Retinal pigment epithelial cell (primary cell): ENCODE results near the gene GBP3.

Experiments
- DNase-seq: peaks from one replicate; pipeline ENCODE4 v3.0.0-alpha.2; 2010; ENCODE audit warnings: low read depth
- H3K4me3 ChIP-seq: 2 replicates; pipeline ENCODE4 v1.5.1; 2011; ENCODE audit warnings: mild to moderate bottlenecking, low read length, control low read depth, moderate library complexity
- CTCF ChIP-seq: conservative IDR thresholded peaks from 2 replicates; pipeline ENCODE4 v1.5.1; 2011; ENCODE audit warnings: low read depth, low read length, control low read depth, inconsistent platforms

GBP3 gene

GRCh38 chr1:89044970-89045721 lies 22.5 kb upstream of the GBP3 start:
- H3K4me3 ChIP-seq, result no peak overlapping the region
- DNase-seq, result no peak
- no peak for TF ChIP-seq CTCF

GRCh38 chr1:89043940-89044339 lies 21.3 kb upstream of the GBP3 start:
- H3K4me3 ChIP-seq, result no peak overlapping the region
- DNase-seq, result no peak
- no peak for TF ChIP-seq CTCF

- no peak overlapping the region for H3K4me3 ChIP-seq
- no peak for TF ChIP-seq CTCF
- DNase-seq, result no peak
Observed at GRCh38 chr1:89042491-89042890, 19.8 kb upstream of the GBP3 start.

DNA sequence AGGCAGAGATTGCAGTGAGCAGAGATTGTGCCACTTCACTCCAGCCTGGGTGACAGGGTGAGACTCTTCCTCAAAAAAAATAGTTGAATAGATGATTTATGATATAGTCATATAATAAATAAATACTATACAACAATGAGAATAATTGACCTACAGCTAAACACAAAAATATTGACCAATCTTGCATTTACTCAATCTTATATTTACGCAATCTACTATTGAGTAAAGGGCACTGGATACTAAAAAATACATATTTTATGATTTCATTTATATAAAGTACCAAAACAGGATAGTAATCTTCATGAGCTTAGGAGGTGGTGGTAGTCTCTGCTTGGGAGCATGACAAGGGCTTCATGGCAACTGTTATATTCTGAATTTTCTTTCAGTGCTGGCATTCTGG lies 19.1 kb upstream of the GBP3 start:
- H3K4me3 ChIP-seq, result no peak overlapping the region
- DNase-seq, result no peak
- no peak for TF ChIP-seq CTCF

- no peak for DNase-seq
- no peak for TF ChIP-seq CTCF
- no peak overlapping the region for H3K4me3 ChIP-seq
Observed at GRCh38 chr1:89041119-89041641, 18.5 kb upstream of the GBP3 start.

DNA sequence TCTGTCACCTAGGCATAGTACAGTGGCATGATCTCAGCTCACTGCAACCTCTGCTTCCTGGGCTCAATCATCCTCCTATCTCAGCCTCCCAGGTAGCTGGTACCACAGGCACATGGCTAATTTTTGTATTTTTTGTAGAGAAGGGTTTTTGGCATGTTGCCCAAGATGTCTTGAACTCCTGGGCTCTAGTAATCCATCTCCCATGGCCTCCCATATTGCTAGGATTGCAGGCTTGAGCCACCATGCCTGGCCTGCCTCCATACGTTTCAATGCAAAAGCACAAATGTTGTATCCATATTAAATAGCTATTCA lies 17.6 kb upstream of the GBP3 start:
- no peak for DNase-seq
- H3K4me3 ChIP-seq, result no peak overlapping the region
- no peak for TF ChIP-seq CTCF

DNA sequence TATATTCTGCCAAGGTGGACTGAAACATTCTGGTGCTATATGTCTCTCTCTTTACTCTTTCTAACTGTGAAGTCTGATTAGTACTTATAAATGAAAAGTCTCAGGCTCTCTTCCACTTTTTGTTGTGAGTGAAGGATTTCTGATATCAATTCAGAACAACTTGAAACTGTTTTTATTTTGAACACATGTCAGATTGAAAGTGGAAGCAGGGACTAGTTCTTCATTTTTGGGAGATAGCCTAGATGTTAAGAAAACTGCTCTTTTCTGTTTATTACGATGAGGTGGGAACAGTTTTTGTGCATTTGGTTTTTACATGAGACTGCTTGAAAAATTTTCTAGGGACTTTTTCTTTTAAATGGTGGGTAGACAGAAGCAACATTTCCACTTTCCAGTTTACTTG lies 14.5 kb upstream of the GBP3 start:
- DNase-seq, result no peak
- H3K4me3 ChIP-seq, result no peak overlapping the region
- no peak for TF ChIP-seq CTCF
